ENCODE data around the gene TRPC4. TPM values are rescaled to one million over a fixed set of nuclear protein-coding genes. Genes with fewer than 3 reads are reported as not detected.

Gene TRPC4
- total and polyA plus RNA-seq, 2 donors (not counting 3 experiments of a cell fraction or from before 2014, with no cell fraction given): 0.04 to 0.64 TPM

GRCh38 chr13:37769545-37769944 is 100.0 kb downstream of the TRPC4 start:
- intact Hi-C loops (cut with micrococcal nuclease) (no loop called here), dilution Hi-C loops (cut with MboI; ENCODE audit: extremely low pct_ligation_motif_present, low sequenced_read_pairs) (no loop called here)
- no peaks in the 10 kb centered on the region for H3K9me3 ChIP-seq (replicated peaks; ENCODE audit: control insufficient read depth, insufficient read depth, low read length)
- H3K27ac ChIP-seq (ENCODE audit: insufficient read depth, low read depth, low read length): no peak overlapping the region
- no peak overlapping the region for H3K4me2 ChIP-seq (ENCODE audit: insufficient read depth, low read length)
- H2AFZ ChIP-seq (ENCODE audit: low read depth, low read length): no peak overlapping the region
- no peaks in the 10 kb centered on the region for H3K4me1 ChIP-seq (ENCODE audit: control insufficient read depth, extremely low read depth, insufficient read depth, low read length)
- H3K27me3 ChIP-seq (ENCODE audit: control insufficient read depth in 2 of 2, insufficient read depth in 2 of 2, low read length in 2 of 2): no peaks in the 10 kb centered on the region
- TF ChIP-seq POLR2AphosphoS5 (IDR thresholded peaks at IDR 0.05; ENCODE audit: insufficient read depth, low read depth, low read length): no peak
- no peak for TF ChIP-seq POLR2A (IDR thresholded peaks at IDR 0.05; ENCODE audit: low read depth, low read length)
- no peak for TF ChIP-seq GATA2 (IDR thresholded peaks at IDR 0.05; ENCODE audit: insufficient read depth, insufficient read length, low read depth, low read length)
- TF ChIP-seq, protein P1, sequence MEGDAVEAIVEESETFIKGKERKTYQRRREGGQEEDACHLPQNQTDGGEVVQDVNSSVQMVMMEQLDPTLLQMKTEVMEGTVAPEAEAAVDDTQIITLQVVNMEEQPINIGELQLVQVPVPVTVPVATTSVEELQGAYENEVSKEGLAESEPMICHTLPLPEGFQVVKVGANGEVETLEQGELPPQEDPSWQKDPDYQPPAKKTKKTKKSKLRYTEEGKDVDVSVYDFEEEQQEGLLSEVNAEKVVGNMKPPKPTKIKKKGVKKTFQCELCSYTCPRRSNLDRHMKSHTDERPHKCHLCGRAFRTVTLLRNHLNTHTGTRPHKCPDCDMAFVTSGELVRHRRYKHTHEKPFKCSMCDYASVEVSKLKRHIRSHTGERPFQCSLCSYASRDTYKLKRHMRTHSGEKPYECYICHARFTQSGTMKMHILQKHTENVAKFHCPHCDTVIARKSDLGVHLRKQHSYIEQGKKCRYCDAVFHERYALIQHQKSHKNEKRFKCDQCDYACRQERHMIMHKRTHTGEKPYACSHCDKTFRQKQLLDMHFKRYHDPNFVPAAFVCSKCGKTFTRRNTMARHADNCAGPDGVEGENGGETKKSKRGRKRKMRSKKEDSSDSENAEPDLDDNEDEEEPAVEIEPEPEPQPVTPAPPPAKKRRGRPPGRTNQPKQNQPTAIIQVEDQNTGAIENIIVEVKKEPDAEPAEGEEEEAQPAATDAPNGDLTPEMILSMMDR (IDR thresholded peaks at IDR 0.05; ENCODE audit: extremely low read depth in 1 of 2, insufficient read depth in 1 of 2, low read depth in 1 of 2, low read length in 2 of 2): no peak
- TF ChIP-seq FOS (IDR thresholded peaks at IDR 0.05; ENCODE audit: borderline replicate concordance, insufficient read depth, low read length): no peak
- no peak for TF ChIP-seq MAX (IDR thresholded peaks at IDR 0.05; ENCODE audit: insufficient read depth, insufficient read length)
- TF ChIP-seq EZH2 (IDR thresholded peaks at IDR 0.05; ENCODE audit: borderline replicate concordance, low read depth, low read length, severe bottlenecking): no peak
- no peak for TF ChIP-seq MYC (IDR thresholded peaks at IDR 0.05; ENCODE audit: low read depth, low read length)
- no peak for TF ChIP-seq JUN (IDR thresholded peaks at IDR 0.05; ENCODE audit: borderline replicate concordance, insufficient read depth, insufficient read length, low read depth)
- H3K9ac ChIP-seq (replicated peaks; ENCODE audit: extremely low read depth, insufficient read depth, low read length): no peak overlapping the region
- CTCF ChIA-PET: interaction anchor here (0.9 to 2.2 kb wide), 11 partner anchors 10 to 813 kb away, joined by 3 to 10 read pairs (median 3); partner anchors contain the start of gene TRPC4
- H3K36me3 ChIP-seq (ENCODE audit: control insufficient read depth in 2 of 2, extremely low read depth in 1 of 2, insufficient read depth in 2 of 2, low read length in 2 of 2): no peaks in the 10 kb centered on the region
- no peaks in the 10 kb centered on the region for H3K9me1 ChIP-seq (replicated peaks; ENCODE audit: control insufficient read depth, extremely low read depth, insufficient read depth, low read length)
- H4K20me1 ChIP-seq (replicated peaks; ENCODE audit: control insufficient read depth, extremely low read depth, insufficient read depth, low read length): no peaks in the 10 kb centered on the region
- POLR2A ChIA-PET: no interaction called here
- no peak for DNase-seq (ENCODE audit: low read depth, low spot score)
- FAIRE-seq: no peak
- no TSS peak for BruUV-seq (replicated peaks)
- no peaks in the 10 kb centered on the region for H3K79me2 ChIP-seq (ENCODE audit: control insufficient read depth, insufficient read depth, low read length)
- H3K4me3 ChIP-seq (replicated peaks in 1 of 3; ENCODE audit: insufficient read depth in 1 of 3, low read depth in 1 of 3, low read length in 3 of 3): no peak overlapping the region

Measured in endothelial cell of umbilical vein (primary cell).